ENCODE measurements around the gene PLCH1.

Gene PLCH1

DNA sequence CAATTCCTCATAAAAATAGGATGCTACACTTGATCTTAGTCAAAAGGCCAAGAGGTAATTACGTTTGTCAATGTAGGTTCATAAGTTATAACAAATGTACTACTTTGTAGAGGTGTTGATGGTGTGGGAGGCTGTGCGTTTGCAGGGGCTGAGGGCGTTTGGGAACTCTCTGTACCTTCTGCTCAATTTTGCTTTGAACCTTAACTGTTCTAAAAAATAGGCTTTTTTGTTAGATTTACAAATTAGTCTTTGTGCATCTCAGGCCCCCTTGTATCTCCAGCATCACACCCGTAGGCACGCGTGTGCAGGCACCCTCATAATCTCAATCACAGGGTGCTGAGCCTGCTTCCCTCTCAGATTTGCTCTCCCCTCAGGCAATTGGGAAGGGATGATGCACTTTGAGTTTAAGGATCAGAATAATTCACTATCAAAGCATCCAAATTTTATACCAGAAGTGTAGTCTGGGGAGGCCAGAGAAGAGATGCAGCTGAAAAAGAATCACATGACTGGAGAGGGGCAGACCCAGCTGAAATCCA lies 415.3 kb downstream of the PLCH1 start:
- DNase-seq: no peak

- DNase-seq: no peak
These were observed 417.0 kb downstream of the PLCH1 start for GRCh38 chr3:155327871-155328270.

DNA sequence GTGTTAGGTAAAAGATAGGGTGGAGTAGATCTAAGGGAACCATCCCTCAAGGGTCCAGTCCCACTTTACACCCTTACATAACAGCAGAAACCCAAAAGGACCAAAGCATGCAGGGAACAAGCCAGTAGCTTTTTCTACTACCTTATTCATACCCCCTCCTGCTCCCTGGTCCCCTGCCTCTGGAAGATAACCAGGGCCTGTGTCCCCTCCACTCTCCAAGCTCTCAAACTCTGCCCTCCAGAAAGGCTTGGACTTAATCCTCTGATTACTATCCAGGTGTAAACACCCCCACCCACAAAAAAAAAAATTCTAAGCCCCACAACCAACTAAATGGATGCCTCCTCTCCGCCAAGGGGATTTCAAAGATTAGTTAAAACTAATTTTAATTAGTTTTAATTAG lies 417.4 kb downstream of the PLCH1 start:
- DNase-seq: no peak

DNA sequence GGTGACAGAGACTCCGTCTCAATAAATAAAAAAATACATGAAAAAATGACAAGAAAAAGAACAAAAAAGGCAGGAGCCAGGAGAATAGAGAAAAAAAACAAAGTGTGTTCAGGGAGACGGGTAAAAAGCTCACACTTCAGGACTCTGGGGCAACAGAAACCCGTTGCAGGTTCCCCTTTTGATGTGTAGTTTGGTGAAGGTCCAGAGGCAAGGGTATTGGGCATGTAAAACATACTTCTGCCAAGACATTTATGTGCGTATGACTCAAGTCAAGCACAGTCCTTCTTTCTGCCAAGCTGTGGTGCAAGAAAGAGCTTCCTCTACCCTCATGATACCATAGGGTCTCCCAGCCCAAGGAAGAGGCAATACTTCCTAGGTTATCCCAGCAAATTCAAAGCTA lies 418.0 kb downstream of the PLCH1 start:
- no peak for DNase-seq

DNA sequence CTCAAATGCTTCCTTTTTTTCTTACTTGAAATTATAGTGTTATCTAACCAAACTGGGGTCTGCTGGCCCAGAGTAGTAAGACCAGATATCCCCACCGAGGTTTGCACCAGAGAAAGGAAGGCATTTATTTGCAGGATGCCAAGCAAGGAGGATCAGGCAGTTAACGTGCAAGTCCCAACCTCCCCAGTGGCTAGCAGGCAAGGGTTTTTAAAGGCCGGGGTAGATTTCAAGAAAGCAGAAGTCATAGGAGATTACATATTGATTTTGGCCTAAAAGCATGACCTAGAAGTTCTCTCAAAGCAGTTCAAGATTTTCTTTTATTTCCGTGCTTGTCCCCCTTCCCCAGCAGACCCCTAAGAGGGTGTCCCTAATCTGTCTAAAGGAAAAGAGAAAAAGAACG lies 418.6 kb downstream of the PLCH1 start:
- no peak for DNase-seq

All from retina (tissue), 1 donor.